HepG2 (cell line): ENCODE results near the gene DNAJB8. TPM values are rescaled to one million over a fixed set of nuclear protein-coding genes. Genes with fewer than 3 reads are reported as not detected.

Experiments
- ATF7-NPFF ChIP-seq: sonication (generic); formaldehyde crosslinking; IDR thresholded peaks from 2 replicates; pipeline ENCODE4 v1.8.1; 2023; ENCODE audit warnings: mild to moderate bottlenecking, low read depth, missing genetic modification reagents, moderate library complexity
- IRX3 ChIP-seq: sonication (generic); formaldehyde crosslinking; IDR thresholded peaks from 2 replicates; pipeline ENCODE4 v1.8.1; 2023; ENCODE audit warnings: mild to moderate bottlenecking, low read depth, missing genetic modification reagents, borderline replicate concordance
- JUNB ChIP-seq: sonication (generic); formaldehyde crosslinking; IDR thresholded peaks from 2 replicates; pipeline ENCODE4 v1.8.0; 2022; ENCODE audit warnings: missing genetic modification reagents, mild to moderate bottlenecking, borderline replicate concordance
- KDM5B ChIP-seq: sonication (generic); formaldehyde crosslinking; IDR thresholded peaks from 2 replicates; pipeline ENCODE4 v1.4.0; 2020; ENCODE audit warnings: missing genetic modification reagents, mild to moderate bottlenecking, borderline replicate concordance
- MIER3 ChIP-seq: IDR thresholded peaks from 2 replicates; pipeline ENCODE4 v1.6.1; 2016; ENCODE audit warnings: missing compliant biosample characterization, borderline replicate concordance
- NFKBIZ ChIP-seq: IDR thresholded peaks from 2 replicates; pipeline ENCODE4 v1.6.1; 2018; ENCODE audit warnings: missing genetic modification reagents, missing compliant biosample characterization
- NKX3-1 ChIP-seq: sonication (generic); formaldehyde crosslinking; IDR thresholded peaks from 2 replicates; pipeline ENCODE4 v1.5.0; 2020; ENCODE audit warnings: missing genetic modification reagents
- NRL ChIP-seq: sonication (generic); formaldehyde crosslinking; IDR thresholded peaks from 2 replicates; pipeline ENCODE4 v1.5.0; 2020; ENCODE audit warnings: missing genetic modification reagents, mild to moderate bottlenecking, moderate library complexity, borderline replicate concordance
- RORA ChIP-seq: sonication (generic); formaldehyde crosslinking; IDR thresholded peaks from 2 replicates; pipeline ENCODE4 v1.5.0; 2020; ENCODE audit warnings: mild to moderate bottlenecking, missing genetic modification reagents, moderate library complexity
- TARDBP ChIP-seq: sonication (generic); formaldehyde crosslinking; IDR thresholded peaks from 2 replicates; pipeline ENCODE4 v1.8.0; 2022; ENCODE audit warnings: mild to moderate bottlenecking, missing genetic modification reagents
- TCF12 ChIP-seq, 2 experiments: fragments of 450-650 bp in 1 of 2; sonication (generic) in 1 of 2; formaldehyde crosslinking in 1 of 2; IDR thresholded peaks; 2 replicates each; pipeline versions ENCODE4 v1.6.1 to v1.8.0; 2017 to 2022; ENCODE audit warnings: antibody characterized with exemption in 1 of 2, mild to moderate bottlenecking in 1 of 2, missing genetic modification reagents in 1 of 2, moderate library complexity in 1 of 2
- ZBTB38 ChIP-seq: sonication (generic); formaldehyde crosslinking; IDR thresholded peaks from 2 replicates; pipeline ENCODE4 v1.5.1; 2020; ENCODE audit warnings: mild to moderate bottlenecking, missing genetic modification reagents
- ZNF790 ChIP-seq: sonication (generic); formaldehyde crosslinking; IDR thresholded peaks from 2 replicates; pipeline ENCODE4 v1.8.0; 2022; ENCODE audit warnings: missing genetic modification reagents, mild to moderate bottlenecking, borderline replicate concordance
- ZNF879 ChIP-seq: sonication (generic); formaldehyde crosslinking; IDR thresholded peaks from 2 replicates; pipeline ENCODE4 v1.8.1; 2023; ENCODE audit warnings: missing genetic modification reagents
- ZSCAN12 ChIP-seq: sonication (generic); formaldehyde crosslinking; IDR thresholded peaks from 2 replicates; pipeline ENCODE4 v1.9.0; 2021; ENCODE audit warnings: mild to moderate bottlenecking, missing genetic modification reagents
- polyA plus RNA-seq, 8 experiments: library from polyadenylated mRNA; depleted of rRNA in 3 of 8; stranded (reverse) in 7 of 8; unstranded in 1 of 8; fragments of >200 nt; fragmentation: Illumina TruSeq in 4 of 8; extraction: Trizol in 4 of 8; gene quantifications; 2 replicates each; pipeline versions ENCODE4 v1.2.1 to v1.2.3, GENCODE V29; 2011 to 2016; ENCODE audit warnings: low read depth in 4 of 8, missing spikeins in 1 of 8, mixed read lengths in 1 of 8; ENCODE audit not compliant: insufficient read depth in 1 of 8
- total RNA-seq, 5 experiments: library from RNA; depleted of rRNA; stranded (reverse); fragments of >200 nt; fragmentation: Illumina TruSeq; extraction: Trizol; gene quantifications; 2 replicates each; pipeline ENCODE4 v1.2.3, GENCODE V29; 2016; ENCODE audit warnings: low read depth in 1 of 5
- TF ChIP-seq, protein P1 (sequence below): sonication (generic); formaldehyde crosslinking; IDR thresholded peaks from 2 replicates; pipeline ENCODE4; 2020; ENCODE audit warnings: missing genetic modification reagents, mild to moderate bottlenecking, borderline replicate concordance
- TF ChIP-seq, protein P2 (sequence below): sonication (generic); formaldehyde crosslinking; IDR thresholded peaks from 2 replicates; pipeline ENCODE4 v1.4.0; 2020; ENCODE audit warnings: missing genetic modification reagents, borderline replicate concordance
- TF ChIP-seq, protein P3 (sequence below): sonication (generic); formaldehyde crosslinking; conservative IDR thresholded peaks from 2 replicates; pipeline ENCODE4 v1.4.0; 2020; ENCODE audit warnings: missing genetic modification reagents
- TF ChIP-seq, protein P4 (sequence below): sonication (generic); formaldehyde crosslinking; IDR thresholded peaks from 2 replicates; pipeline ENCODE4 v1.8.0; 2022; ENCODE audit warnings: mild to moderate bottlenecking, missing genetic modification reagents, moderate library complexity
- TF ChIP-seq, protein P5 (sequence below): sonication (generic); formaldehyde crosslinking; IDR thresholded peaks from 2 replicates; pipeline ENCODE4 v1.8.1; 2023; ENCODE audit warnings: mild to moderate bottlenecking, moderate library complexity, missing genetic modification reagents

DNAJB8 gene
- total and polyA plus RNA-seq, 2 of the 13 experiments (the other 11 are each of a cell fraction or from before 2014, with no cell fraction given), result not detected

DNA sequence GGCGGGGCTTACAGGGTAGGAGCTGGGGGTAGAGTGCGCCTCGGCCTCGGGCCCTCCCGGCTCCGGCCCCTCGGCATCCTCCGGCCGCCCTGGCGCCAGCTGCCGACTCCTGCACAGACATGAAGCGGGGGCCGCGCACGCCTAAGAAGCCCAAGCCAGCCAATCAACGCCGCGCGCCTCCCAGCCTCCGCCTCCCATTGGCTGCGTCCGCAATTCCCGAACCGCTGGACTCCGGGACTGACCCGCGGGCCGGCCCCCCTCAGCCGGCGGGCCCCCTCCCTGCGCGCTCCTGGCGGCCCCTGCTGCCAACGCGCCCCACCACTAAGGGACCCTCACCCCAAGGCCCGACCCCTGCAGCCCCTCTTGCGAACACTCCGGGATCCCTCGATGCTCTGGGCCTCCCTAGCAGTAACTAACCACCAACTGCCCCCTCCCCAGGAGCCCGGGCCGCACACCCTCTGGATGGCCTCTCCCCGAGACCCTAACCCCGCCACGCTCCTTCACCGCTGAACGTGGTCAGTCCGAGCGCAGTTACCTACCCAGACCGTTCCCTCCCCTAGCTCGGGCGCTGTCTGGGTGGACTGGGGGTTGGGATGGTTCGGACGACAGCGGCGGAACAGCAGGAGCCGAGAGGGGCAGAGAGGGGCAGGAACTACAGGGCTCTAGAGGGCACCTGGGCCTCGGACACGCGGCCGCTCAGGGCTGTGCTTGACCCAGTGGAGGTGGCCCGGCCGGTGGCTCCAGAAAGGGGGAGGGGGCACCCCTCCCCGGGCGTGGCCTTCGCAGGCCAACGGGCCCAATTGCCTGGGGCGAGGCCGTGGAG is 21.3 kb upstream of the DNAJB8 start (continued):
- TF ChIP-seq ATF7-NPFF (CRISPR knock-in tag) (peak; percentile 47), ZNF790 (CRISPR knock-in tag) (no peak; the same call in 1 of the 2 replicates), NKX3-1 (CRISPR knock-in tag) (0 out of 2 replicates have a peak, but pooled peaks have one; percentile 53), TCF12 (IDR thresholded peaks at IDR 0.05) (no peak), TCF12 (CRISPR knock-in tag; IDR thresholded peaks at IDR 0.05) (peak; percentile 27; the same call in 1 of the 2 replicates), IRX3 (CRISPR knock-in tag) (0 out of 2 replicates have a peak, but pooled peaks have one; percentile 48), TARDBP (peak; percentile 52; the same call in 1 of the 2 replicates), RORA (no peak), MIER3 (peak; percentile 25; the same call in 1 of the 2 replicates), JUNB (no peak), NFKBIZ (CRISPR knock-in tag) (no peak), ZBTB38 (0 out of 2 replicates have a peak, but pooled peaks have one; percentile 33), ZSCAN12 (peak; percentile 79; the same call in 1 of the 2 replicates), NRL (CRISPR knock-in tag) (peak; percentile 72), ZNF879 (CRISPR knock-in tag) (peak; percentile 84), KDM5B (peak; percentile 75; the same call in 1 of the 2 replicates)
- TF ChIP-seq, protein P1, sequence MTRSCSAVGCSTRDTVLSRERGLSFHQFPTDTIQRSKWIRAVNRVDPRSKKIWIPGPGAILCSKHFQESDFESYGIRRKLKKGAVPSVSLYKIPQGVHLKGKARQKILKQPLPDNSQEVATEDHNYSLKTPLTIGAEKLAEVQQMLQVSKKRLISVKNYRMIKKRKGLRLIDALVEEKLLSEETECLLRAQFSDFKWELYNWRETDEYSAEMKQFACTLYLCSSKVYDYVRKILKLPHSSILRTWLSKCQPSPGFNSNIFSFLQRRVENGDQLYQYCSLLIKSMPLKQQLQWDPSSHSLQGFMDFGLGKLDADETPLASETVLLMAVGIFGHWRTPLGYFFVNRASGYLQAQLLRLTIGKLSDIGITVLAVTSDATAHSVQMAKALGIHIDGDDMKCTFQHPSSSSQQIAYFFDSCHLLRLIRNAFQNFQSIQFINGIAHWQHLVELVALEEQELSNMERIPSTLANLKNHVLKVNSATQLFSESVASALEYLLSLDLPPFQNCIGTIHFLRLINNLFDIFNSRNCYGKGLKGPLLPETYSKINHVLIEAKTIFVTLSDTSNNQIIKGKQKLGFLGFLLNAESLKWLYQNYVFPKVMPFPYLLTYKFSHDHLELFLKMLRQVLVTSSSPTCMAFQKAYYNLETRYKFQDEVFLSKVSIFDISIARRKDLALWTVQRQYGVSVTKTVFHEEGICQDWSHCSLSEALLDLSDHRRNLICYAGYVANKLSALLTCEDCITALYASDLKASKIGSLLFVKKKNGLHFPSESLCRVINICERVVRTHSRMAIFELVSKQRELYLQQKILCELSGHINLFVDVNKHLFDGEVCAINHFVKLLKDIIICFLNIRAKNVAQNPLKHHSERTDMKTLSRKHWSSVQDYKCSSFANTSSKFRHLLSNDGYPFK (CRISPR knock-in tag), result peak; percentile 3; the same call in 1 of the 2 replicates
- TF ChIP-seq, protein P2, sequence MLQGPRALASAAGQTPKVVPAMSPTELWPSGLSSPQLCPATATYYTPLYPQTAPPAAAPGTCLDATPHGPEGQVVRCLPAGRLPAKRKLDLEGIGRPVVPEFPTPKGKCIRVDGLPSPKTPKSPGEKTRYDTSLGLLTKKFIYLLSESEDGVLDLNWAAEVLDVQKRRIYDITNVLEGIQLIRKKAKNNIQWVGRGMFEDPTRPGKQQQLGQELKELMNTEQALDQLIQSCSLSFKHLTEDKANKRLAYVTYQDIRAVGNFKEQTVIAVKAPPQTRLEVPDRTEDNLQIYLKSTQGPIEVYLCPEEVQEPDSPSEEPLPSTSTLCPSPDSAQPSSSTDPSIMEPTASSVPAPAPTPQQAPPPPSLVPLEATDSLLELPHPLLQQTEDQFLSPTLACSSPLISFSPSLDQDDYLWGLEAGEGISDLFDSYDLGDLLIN, result no peak
- TF ChIP-seq, protein P3, sequence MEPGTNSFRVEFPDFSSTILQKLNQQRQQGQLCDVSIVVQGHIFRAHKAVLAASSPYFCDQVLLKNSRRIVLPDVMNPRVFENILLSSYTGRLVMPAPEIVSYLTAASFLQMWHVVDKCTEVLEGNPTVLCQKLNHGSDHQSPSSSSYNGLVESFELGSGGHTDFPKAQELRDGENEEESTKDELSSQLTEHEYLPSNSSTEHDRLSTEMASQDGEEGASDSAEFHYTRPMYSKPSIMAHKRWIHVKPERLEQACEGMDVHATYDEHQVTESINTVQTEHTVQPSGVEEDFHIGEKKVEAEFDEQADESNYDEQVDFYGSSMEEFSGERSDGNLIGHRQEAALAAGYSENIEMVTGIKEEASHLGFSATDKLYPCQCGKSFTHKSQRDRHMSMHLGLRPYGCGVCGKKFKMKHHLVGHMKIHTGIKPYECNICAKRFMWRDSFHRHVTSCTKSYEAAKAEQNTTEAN (CRISPR knock-in tag), result no peak
- TF ChIP-seq, protein P4, sequence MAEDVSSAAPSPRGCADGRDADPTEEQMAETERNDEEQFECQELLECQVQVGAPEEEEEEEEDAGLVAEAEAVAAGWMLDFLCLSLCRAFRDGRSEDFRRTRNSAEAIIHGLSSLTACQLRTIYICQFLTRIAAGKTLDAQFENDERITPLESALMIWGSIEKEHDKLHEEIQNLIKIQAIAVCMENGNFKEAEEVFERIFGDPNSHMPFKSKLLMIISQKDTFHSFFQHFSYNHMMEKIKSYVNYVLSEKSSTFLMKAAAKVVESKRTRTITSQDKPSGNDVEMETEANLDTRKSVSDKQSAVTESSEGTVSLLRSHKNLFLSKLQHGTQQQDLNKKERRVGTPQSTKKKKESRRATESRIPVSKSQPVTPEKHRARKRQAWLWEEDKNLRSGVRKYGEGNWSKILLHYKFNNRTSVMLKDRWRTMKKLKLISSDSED, result 0 out of 2 replicates have a peak, but pooled peaks have one; percentile 47
- TF ChIP-seq, protein P5, sequence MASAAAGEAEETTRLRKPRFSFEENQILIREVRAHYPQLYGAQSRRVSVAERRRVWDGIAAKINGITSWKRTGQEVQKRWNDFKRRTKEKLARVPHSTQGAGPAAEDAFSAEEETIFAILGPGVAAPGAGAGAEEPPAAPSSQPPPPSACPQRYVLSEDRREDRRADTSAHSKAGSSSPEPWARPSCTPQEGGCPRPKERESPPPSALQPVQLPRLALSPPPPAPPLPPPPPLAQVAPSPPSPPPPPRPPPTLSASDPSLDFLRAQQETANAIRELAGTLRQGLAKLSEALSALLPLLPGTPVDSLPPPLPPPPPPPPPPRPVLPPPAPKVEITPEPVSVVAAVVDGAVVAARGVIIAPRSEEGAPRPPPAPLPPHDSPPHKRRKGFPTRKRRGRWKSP, result peak; percentile 86
